H9 (cell line): ENCODE measurements around the gene CNTD1. TPM values are rescaled to one million over a fixed set of nuclear protein-coding genes. Genes with fewer than 3 reads are reported as not detected.
"Not testable (repeated sequence)": the region's sequence is repeated elsewhere in the genome, so short reads cannot be mapped to it uniquely, and the experiment has no call there.

Source experiments
- DNase-seq: peaks from one replicate; pipeline ENCODE4 v3.0.0-alpha.2; 2017
- H2AFZ ChIP-seq: one replicate; pipeline ENCODE4 v1.6.1; 2013; ENCODE audit warnings: mild to moderate bottlenecking, low read length, control low read depth, moderate library complexity
- H2AK5ac ChIP-seq: 2 replicates; pipeline ENCODE4 v1.6.1; 2013; ENCODE audit warnings: low read length, control low read depth, mixed read lengths; ENCODE audit not compliant: insufficient read length
- H2BK120ac ChIP-seq: one replicate; pipeline ENCODE4 v1.6.1; 2013; ENCODE audit warnings: low read depth, mild to moderate bottlenecking, low read length, control low read depth, inconsistent platforms; ENCODE audit not compliant: poor library complexity, severe bottlenecking
- H2BK12ac ChIP-seq: 2 replicates; pipeline ENCODE4 v1.6.1; 2013; ENCODE audit warnings: low read length, control low read depth, mixed read lengths, low read depth; ENCODE audit not compliant: insufficient read length
- H2BK15ac ChIP-seq: 2 replicates; pipeline ENCODE4 v1.6.1; 2013; ENCODE audit warnings: low read depth, low read length, control low read depth
- H2BK20ac ChIP-seq: one replicate; pipeline ENCODE4 v1.6.1; 2013; ENCODE audit warnings: low read depth, mild to moderate bottlenecking, low read length, control low read depth, inconsistent platforms; ENCODE audit not compliant: poor library complexity, severe bottlenecking
- H2BK5ac ChIP-seq: 2 replicates; pipeline ENCODE4 v1.6.1; 2013; ENCODE audit warnings: low read length, control low read depth, mixed read lengths; ENCODE audit not compliant: insufficient read length
- H3K14ac ChIP-seq: 2 replicates; pipeline ENCODE4 v1.6.1; 2013; ENCODE audit warnings: low read length, control low read depth; ENCODE audit not compliant: insufficient read depth
- H3K18ac ChIP-seq: 2 replicates; pipeline ENCODE4 v1.6.1; 2013; ENCODE audit warnings: low read depth, mild to moderate bottlenecking, mixed read lengths, low read length, control low read depth; ENCODE audit not compliant: insufficient read length
- H3K23ac ChIP-seq: 2 replicates; pipeline ENCODE4 v1.6.1; 2013; ENCODE audit warnings: low read length, control low read depth, mixed read lengths, low read depth; ENCODE audit not compliant: insufficient read length
- H3K23me2 ChIP-seq: 2 replicates; pipeline ENCODE4 v1.6.1; 2013; ENCODE audit warnings: low read depth, mild to moderate bottlenecking, mixed read lengths, low read length, control low read depth; ENCODE audit not compliant: insufficient read length, poor library complexity, severe bottlenecking
- H3K27ac ChIP-seq: 2 replicates; pipeline ENCODE4 v1.5.1; 2013; ENCODE audit warnings: low read length, control low read depth, mixed read lengths, low read depth; ENCODE audit not compliant: insufficient read length
- H3K27me3 ChIP-seq: 2 replicates; pipeline ENCODE4 v1.6.1; 2013; ENCODE audit warnings: low read length, control low read depth, inconsistent platforms; ENCODE audit not compliant: insufficient read depth
- H3K4ac ChIP-seq: 2 replicates; pipeline ENCODE4 v1.6.1; 2013; ENCODE audit warnings: low read depth, mild to moderate bottlenecking, control low read depth, inconsistent platforms, low read length, moderate library complexity
- H3K4me1 ChIP-seq: 2 replicates; pipeline ENCODE4 v1.6.1; 2013; ENCODE audit warnings: low read length, control low read depth, inconsistent platforms; ENCODE audit not compliant: insufficient read depth
- H3K4me2 ChIP-seq: 2 replicates; pipeline ENCODE4 v1.6.1; 2013; ENCODE audit warnings: low read length, control low read depth, mixed read lengths; ENCODE audit not compliant: insufficient read length, insufficient read depth
- H3K56ac ChIP-seq: 2 replicates; pipeline ENCODE4 v1.6.1; 2013; ENCODE audit warnings: low read depth, mild to moderate bottlenecking, mixed read lengths, low read length, control low read depth; ENCODE audit not compliant: insufficient read length
- H3K79me1 ChIP-seq: 2 replicates; pipeline ENCODE4 v1.6.1; 2013; ENCODE audit warnings: low read depth, mild to moderate bottlenecking, moderate library complexity, low read length, control low read depth, inconsistent platforms; ENCODE audit not compliant: insufficient read depth, poor library complexity, severe bottlenecking
- H3K79me2 ChIP-seq: 2 replicates; pipeline ENCODE4 v1.6.1; 2013; ENCODE audit warnings: low read length, control low read depth, inconsistent platforms; ENCODE audit not compliant: insufficient read depth
- H3K9ac ChIP-seq: 2 replicates; pipeline ENCODE4 v1.6.1; 2013; ENCODE audit warnings: low read length, control low read depth, mixed read lengths; ENCODE audit not compliant: insufficient read length; ENCODE audit errors: extremely low read depth
- H3K9me3 ChIP-seq: one replicate; pipeline ENCODE4 v1.6.1; 2013; ENCODE audit warnings: low read depth, low read length, inconsistent platforms; ENCODE audit not compliant: control insufficient read depth
- H3T11ph ChIP-seq: one replicate; pipeline ENCODE4 v1.6.1; 2013; ENCODE audit warnings: mild to moderate bottlenecking, low read length, control low read depth, inconsistent platforms
- H4K20me1 ChIP-seq: one replicate; pipeline ENCODE4 v1.6.1; 2013; ENCODE audit not compliant: control insufficient read depth, insufficient read length, insufficient read depth
- H4K5ac ChIP-seq: 2 replicates; pipeline ENCODE4 v1.6.1; 2013; ENCODE audit warnings: low read depth, mild to moderate bottlenecking, mixed read lengths, low read length, control low read depth; ENCODE audit not compliant: insufficient read length
- H4K8ac ChIP-seq: replicated peaks from 2 replicates; pipeline ENCODE4 v1.6.1; 2013; ENCODE audit warnings: low read length, control low read depth, mixed read lengths, low read depth; ENCODE audit not compliant: insufficient read length
- H4K91ac ChIP-seq: 2 replicates; pipeline ENCODE4 v1.6.1; 2013; ENCODE audit warnings: low read depth, mild to moderate bottlenecking, moderate library complexity, mixed read lengths, low read length, control low read depth; ENCODE audit not compliant: insufficient read length
- H3K27ac Mint-ChIP-seq, 3 experiments: 2 replicates in 2 of 3; 3 replicates in 1 of 3; pipeline ENCODE4 v1.8.0; 2020 to 2021; ENCODE audit warnings: mixed read lengths in 3 of 3, mild to moderate bottlenecking in 1 of 3, moderate library complexity in 1 of 3
- H3K27me3 Mint-ChIP-seq: 2 replicates; pipeline ENCODE4 v1.8.0; 2021; ENCODE audit warnings: low read depth, mild to moderate bottlenecking, moderate library complexity, mixed read lengths
- H3K36me3 Mint-ChIP-seq, 3 experiments: 2 replicates in 2 of 3; 3 replicates in 1 of 3; pipeline ENCODE4 v1.8.0; 2020 to 2021; ENCODE audit warnings: low read depth in 3 of 3, mixed read lengths in 3 of 3; ENCODE audit not compliant: insufficient read depth in 1 of 3
- H3K4me1 Mint-ChIP-seq, 2 experiments: 2 replicates each; pipeline ENCODE4 v1.8.0; 2020; ENCODE audit warnings: mixed read lengths in 2 of 2
- H3K4me3 Mint-ChIP-seq, 2 experiments: 2 replicates in 1 of 2; 3 replicates in 1 of 2; pipeline ENCODE4 v1.8.0; 2020 to 2021; ENCODE audit warnings: mild to moderate bottlenecking in 2 of 2, mixed read lengths in 2 of 2, moderate library complexity in 1 of 2
- H3K9me3 Mint-ChIP-seq, 2 experiments: 2 replicates in 1 of 2; 3 replicates in 1 of 2; pipeline ENCODE4 v1.8.0; 2020; ENCODE audit warnings: mild to moderate bottlenecking in 2 of 2, mixed read lengths in 2 of 2, moderate library complexity in 1 of 2
- CTCF ChIP-seq: fragments of 200-600 bp; sonication (generic); conservative IDR thresholded peaks from 3 replicates; pipeline ENCODE4 v1.8.0; 2021; ENCODE audit warnings: antibody characterized with exemption, mild to moderate bottlenecking
- WGBS: extraction: QIAGEN DNeasy Blood & Tissue Kit; methylation state at CpG from one replicate; pipeline ENCODE4 v1.1.7; 2013; ENCODE audit warnings: missing lambda C conversion rate, low lambda C conversion rate, mixed read lengths; ENCODE audit not compliant: insufficient read length; ENCODE audit errors: extremely low coverage; 5-methylcytosine and 5-hydroxymethylcytosine counted together
- total RNA-seq: library from RNA; stranded (reverse); gene quantifications from 2 replicates; pipeline ENCODE4 v1.2.1, GENCODE V29; 2021

Gene CNTD1
- total RNA-seq, 1 experiment from 2014 or later = not detected

DNA sequence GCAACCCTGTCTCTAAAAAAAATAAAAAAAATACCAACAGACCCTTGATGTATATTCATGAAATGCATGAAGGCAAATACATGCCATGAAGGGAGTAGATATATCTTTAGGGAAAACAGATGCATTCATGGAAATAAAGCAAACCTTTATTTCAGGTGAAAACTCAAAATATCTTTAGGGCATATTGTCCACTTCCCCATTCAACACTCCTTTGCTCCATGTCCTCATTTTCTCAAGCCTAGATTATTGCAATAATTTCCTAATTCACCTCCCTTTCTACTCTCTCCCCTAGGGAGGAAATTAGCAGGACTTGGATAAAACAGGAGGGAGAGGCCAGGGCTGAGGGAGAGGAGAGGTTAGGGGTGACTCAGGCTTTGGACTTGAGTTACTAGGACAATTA, 31.1 kb upstream of the CNTD1 start:
- Histone ChIP-seq H4K5ac (no peak overlapping the region), H3K79me1 (no peaks in the 10 kb centered on the region), H2BK5ac (no peak overlapping the region), H2BK20ac (no peak overlapping the region), H3K79me2 (no peaks in the 10 kb centered on the region), H2AFZ (no peak overlapping the region), H3K23me2 (no peaks in the 10 kb centered on the region), H4K20me1 (no peaks in the 10 kb centered on the region), H3K23ac (no peak overlapping the region), H4K8ac (no peak overlapping the region), H3K4ac (no peak overlapping the region), H2BK120ac (no peak overlapping the region), H2BK15ac (no peak overlapping the region), H4K91ac (no peak overlapping the region), H3K14ac (no peak overlapping the region), H3K27me3 (no peaks in the 10 kb centered on the region), H3K4me1 (no peaks in the 10 kb centered on the region; the same call in 1 of the 2 replicates), H3K56ac (no peak overlapping the region), H3K4me2 (no peak overlapping the region), H2BK12ac (no peak overlapping the region), H3K9me3 (no peaks in the 10 kb centered on the region), H2AK5ac (no peak overlapping the region), H3T11ph (no peak overlapping the region), H3K9ac (no peak overlapping the region), H3K27ac (no peak overlapping the region), H3K18ac (no peak overlapping the region)
- no peak for TF ChIP-seq CTCF
- Mint-ChIP-seq H3K27ac (no peak overlapping the region), H3K4me3 (no peak overlapping the region), H3K36me3 (peaks cover 0 to 1% (median 0%) of the 10 kb centered on the region in 3 experiments; a peak in 1 of 7 replicates), H3K27me3 (peaks cover 15% of the 10 kb centered on the region), H3K4me1 (peaks cover 9 to 10% of the 10 kb centered on the region in 2 experiments), H3K9me3 (no peaks in the 10 kb centered on the region)
- no peak for DNase-seq

- H3K56ac ChIP-seq, H3K23me2 ChIP-seq: not testable (repeated sequence)
- WGBS = no CpG with 5 or more reads among the region's 9 CpGs
Observed at GRCh38 chr17:42768006-42768405, 30.7 kb upstream of the CNTD1 start.

More at GRCh38 chr17:42768006-42768405, 30.7 kb upstream of the CNTD1 start:
- H2BK120ac ChIP-seq, H4K8ac ChIP-seq, H3K4me3 Mint-ChIP-seq, H3K4me1 Mint-ChIP-seq, H4K5ac ChIP-seq, H4K91ac ChIP-seq, H2AK5ac ChIP-seq, H2BK15ac ChIP-seq, H3K36me3 Mint-ChIP-seq, H2BK20ac ChIP-seq, H3K27me3 ChIP-seq, H3K23ac ChIP-seq, H3K9ac ChIP-seq, H4K20me1 ChIP-seq, H3K4ac ChIP-seq, H2BK5ac ChIP-seq, H3K79me1 ChIP-seq, DNase-seq, H3K79me2 ChIP-seq, H3K27ac ChIP-seq, H3K9me3 Mint-ChIP-seq, H3K18ac ChIP-seq, H3K9me3 ChIP-seq, H3K27ac Mint-ChIP-seq, H3K4me1 ChIP-seq, H2AFZ ChIP-seq, H3K4me2 ChIP-seq, H2BK12ac ChIP-seq, H3K14ac ChIP-seq, H3T11ph ChIP-seq: not testable (repeated sequence)
- H3K27me3 Mint-ChIP-seq = peaks cover 11% of the 10 kb centered on the region
